Limb (tissue), 2 donors: Measurements from ENCODE around the gene TBC1D22A.

Experiments
- DNase-seq, 2 donors: peaks; one replicate each; pipeline ENCODE4 v3.0.0-alpha.2; 2016; ENCODE audit errors: extremely low spot score in 2 of 2

TBC1D22A gene

DNA sequence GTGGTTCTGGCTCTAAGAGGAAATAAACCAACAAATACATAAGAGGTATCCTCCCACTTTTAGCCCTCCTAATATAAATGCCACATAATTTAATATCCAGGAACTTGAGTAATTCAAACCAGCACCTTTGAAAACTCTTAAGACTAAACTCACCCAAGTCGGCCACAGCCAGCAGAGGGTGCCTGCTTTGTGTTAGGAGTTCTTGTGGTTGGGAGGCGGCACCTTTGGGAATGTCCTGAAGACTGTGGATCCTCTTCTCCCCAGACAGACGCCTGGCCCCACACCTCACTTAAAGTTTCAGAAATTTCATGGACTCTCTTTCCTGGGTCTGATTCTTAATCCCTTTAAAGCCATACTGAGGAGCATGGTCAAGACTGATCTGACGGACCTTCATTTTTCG lies 169.0 kb downstream of the TBC1D22A start:
- no peak for DNase-seq

DNA sequence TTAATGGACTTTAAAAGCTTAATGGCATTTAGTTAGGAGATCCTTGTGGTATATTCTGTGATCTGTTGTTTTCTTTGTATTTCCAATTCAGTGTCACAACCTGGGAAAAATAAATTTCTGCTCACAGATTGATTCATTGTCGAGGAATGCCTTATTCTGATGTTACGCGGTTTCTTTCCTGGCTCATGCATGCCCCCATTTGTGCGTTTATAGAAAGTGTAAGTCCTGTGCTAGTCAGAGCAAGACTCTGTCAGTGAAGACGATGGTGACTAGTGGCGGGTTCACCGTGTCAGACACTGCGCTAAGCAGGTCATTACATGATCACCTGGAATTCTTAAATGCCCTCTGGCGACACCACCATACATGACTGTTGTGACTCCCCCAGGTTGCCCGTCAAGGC lies 169.4 kb downstream of the TBC1D22A start:
- no peak for DNase-seq

DNA sequence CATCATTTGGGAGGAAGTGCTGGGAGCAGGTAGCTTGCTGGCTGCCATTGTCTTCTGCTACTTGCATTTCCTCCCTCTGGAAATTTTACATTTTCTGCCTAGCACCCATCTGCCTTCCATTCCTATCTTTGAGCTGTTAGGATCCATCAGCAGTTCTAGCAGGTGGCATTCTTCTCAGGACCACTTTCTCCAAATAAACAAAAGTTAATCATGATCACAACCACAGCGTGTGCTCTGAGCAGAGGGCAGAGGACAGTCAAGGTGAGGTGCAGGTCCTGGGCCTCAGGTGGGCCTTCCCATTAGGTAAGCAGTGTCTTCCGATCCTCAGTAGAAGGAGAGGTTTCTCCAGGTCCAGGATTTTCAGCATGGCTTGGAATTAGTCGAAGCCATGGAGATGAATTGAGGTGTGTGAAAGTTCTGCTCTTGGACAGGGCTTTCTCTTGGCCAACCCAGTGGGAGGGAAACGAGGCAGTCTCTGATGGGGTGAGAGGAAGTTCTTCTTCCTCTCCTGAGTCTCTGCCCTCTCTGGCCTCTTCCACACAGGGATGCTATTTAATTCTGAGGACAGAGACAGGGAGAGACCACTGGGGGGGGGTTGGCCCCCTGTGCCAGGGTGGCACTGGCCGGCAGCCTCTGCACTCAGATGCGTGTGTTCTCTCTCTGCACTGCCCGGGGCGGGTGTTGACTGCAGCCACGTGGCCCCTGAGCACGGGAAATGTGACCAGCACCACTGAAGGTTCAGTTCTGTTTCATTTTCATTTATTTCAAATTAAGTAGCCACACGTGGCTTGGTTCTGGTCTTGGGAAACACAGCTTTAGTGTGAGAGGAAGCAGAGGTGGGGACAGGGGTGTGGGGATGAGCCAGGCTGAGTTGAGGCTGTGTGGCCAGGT lies 170.8 kb downstream of the TBC1D22A start:
- DNase-seq = no peak

DNA sequence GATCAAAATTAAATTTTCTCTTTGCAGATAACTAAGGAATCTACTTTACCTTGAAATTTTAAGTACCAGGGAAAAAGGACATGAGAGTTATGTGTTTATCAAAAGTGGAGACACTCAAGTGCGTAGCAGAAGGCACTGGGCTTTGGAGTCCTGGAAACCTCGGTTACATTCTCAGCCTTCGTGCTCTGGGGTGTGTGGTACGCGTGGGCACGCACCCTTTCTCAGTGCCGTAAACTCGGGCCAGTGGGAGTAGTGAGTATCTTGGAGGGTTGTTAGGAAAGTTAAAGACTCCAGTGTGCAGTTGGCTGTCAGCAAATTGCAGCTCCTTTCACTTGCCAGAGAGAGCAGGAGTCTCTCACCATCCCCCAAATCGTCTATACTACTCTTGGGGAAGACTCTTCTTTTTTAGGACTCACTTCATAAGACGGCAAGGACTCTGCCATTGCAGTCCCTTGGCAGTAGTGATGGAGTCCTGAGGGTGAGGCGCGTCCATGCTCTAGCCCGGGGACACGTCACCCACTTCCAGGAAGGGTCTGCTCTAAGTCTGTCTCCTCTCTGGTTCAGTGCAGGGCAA lies 171.8 kb downstream of the TBC1D22A start:
- DNase-seq = no peak

DNA sequence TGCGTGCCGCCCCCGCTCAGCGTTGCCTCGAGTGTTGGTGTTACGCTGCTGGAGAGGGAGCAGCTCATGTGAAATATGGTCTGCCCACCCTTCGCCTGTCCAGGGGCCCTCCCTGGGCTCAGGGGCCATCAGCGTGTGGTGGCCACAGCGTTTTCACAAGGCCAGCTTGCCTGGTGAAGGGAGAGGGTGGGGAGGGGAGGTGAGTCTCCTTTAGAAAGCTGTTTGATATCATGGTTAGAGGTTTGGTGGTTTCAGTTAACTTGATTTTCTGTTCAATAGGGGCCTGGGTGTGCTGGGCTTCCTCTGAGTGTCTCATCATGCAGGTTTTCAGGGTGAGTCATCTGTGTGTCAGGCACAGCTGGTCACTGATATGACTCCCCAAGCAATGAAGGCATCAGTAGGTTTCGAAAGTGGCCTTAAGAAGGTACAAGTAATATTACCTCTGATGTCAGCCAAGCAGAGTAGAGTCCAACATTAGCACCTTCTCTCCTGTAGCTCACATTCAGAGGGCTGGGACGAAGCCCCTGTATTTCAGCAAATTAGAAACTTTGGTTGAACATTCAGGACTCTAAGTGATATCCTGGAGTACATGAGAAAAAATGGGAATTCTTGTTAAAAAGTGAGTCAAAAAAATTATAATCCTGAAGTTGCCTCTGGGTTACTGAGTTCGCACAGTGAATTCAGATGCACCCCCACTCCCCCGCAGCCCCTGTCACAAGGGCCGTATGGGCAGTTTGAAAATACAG lies 172.5 kb downstream of the TBC1D22A start:
- DNase-seq = no peak

DNA sequence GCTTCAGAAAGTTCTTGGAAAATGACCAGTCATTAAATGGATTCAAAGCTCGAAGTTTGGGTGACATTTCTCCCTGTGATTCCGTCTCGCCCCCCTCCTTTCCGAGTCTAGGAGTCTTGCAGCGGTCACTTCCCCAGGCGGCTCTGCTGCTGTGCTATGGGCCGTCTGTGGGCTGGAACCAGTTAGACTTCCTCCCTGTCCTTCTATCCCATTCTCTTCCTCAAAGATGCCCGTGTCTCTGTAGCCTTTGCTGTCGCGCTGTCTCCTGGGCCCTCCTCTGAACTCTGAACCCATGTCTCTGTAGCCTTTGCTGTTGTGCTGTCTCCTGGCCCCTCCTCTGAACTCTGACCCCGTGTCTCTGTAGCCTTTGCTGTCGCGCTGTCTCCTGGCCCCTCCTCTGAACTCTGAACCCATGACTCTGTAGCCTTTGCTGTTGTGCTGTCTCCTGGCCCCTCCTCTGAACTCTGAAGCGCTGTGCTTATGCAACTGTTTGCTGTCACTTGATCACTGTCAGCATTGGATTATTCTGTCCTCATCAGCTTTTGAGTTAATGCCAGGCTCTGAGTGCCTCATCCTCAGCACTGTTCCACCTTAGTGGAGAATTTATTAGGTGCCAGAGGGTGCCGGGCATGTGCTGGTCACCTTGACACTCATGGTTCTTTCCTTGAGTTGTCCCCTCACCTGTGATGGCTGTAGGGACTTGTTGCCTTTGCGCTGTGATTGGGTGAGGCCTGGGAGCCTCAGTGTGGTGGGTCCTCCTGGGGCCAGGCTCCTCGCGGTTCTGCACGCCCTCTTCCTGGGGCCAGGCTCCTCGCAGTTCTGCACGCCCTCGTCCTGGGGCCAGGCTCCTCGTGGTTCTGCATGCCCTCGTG lies 173.3 kb downstream of the TBC1D22A start:
- no peak for DNase-seq

DNA sequence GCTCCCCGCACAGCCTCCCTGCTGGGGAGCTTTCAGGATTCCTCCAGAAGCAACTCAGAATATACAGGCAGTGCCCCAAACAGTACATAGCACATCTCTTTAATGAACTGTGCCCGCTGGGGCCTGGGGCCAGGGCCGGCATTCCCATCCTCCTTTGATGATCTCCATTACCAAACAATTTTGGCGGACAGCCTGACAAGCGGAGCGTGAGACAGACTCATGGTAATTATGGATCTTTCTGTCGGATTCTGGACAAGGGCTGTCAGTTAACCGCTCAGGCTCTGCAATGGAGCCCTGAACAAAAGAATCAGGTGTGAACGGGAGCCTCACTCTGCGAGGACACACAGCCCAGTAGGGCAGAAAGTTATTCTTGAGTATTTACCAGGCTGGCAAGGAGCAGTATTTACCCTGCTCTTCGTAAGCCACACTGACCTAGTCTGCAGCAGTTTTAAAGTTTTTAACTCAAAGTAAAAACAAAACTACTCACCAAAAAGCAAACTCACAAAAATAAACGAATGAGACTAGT lies 174.0 kb downstream of the TBC1D22A start:
- no peak for DNase-seq

DNA sequence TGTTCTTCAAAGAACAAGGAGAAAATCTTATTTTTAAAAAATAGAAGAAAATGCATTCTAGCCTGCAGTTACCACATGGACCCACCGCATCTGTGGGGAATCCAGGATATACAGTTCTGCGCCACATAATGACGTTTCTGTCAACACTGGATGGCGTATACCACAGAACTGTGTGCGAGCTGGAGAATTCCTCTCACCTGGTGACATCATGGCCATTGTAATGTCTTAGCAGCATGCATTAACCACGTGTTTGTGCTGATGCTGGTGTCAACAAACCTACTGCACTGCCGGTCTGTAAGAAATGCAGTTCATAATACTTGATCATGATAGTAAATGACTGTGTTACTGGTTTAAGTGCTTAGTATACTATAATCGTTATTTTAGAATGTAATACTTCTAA lies 174.7 kb downstream of the TBC1D22A start:
- no peak for DNase-seq

DNA sequence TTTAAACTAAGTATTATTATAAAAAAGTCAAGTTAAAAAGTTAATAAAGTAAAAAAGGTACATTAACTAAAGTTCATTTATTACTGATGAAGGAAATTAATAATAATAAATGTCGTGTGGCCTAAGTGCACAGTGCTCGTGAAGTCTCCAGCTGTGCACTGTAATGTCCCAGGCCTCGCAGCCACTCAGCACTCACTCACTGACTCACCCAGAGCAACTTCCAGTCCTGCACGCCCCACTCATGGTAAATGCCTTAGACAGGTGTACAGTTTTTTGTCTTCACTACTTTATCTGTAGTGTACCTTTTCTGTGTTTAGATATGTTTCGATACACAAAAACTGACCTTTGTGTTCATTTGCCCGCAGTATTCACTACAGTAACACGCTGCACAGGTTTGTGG lies 175.5 kb downstream of the TBC1D22A start:
- DNase-seq = no peak

DNA sequence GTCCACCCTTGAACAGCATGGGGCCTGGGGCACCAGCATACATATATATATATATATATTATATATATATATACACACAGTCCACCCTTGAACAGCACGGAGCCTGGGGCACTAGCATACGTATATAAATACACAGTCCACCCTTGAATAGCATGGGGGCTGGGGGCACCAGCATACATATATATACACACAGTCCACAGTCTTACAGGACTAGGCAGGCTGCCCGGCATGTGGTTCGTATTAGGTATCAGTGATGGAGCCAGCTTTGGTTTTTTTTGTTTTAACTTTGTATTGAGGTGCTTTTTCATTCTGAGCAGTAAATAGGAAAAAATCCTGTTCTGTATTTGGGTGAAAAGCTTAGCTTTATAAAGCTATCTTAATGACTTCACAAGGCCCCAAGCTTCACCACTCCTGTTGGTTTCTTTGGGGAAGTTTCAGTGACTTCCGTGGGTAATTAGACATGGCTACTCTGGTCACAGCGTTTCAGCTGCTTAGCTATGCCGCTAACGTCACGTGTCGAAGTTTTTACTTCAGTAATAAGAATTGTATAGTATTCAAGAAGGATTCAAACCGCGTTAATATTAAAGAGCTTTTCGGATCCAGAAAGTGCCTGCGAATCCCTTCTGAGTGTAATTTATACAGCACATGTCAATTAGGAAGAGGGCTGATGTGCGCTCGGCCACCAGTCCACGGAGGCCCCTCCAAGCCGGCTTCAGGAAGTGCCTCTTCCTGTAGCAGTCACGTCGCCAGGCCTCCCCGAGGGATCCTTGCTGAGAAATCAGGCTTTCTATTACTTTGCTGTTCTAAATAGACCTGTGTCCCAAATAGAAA lies 179.7 kb downstream of the TBC1D22A start:
- DNase-seq = peak; percentile 69 to 78

DNA sequence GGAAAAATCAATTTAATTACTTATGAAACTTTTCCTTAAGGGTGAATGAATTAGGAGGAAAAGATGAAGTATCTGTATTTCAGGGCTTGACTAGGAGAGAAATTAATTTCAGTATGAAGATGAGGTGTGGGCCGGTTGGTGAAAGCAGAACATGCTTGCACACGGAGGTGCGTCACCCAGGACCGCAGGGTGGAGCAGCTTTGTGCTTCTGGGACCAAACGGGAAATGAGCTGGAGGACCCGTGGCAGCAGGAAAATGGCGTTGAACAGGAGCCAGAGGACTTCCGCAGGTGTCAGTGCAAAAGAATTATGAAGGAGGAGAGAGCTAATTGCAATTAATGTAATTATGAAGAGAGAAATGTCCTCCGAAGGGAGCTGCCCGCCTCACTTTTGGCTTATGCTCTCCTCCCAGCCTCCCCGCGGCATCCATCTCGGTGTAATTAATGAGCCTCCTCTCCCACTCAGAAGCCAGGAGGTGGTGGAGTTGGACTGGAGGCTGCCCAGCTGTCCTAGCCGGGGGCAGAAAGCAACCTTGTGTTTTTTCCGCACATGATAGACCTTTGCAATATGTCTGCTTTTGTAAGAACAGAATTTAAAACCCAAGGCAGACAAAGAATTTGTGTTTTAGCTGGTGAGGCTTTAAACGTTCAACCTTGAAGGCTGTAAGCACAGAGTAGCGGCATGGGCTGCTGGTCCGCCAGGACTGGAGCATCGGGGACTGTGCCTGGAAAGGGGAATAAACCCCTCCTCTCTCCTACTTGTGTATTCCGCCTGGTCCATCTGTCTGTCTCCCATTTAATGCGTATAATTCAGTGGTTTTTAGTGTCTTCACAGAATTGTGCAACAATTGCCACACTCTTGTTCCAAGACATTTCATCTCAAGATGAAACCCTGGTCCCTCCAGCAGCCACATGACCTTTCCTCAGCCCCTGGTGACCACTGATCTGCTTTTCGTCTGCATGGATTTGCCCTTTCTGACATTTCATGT lies 180.6 kb downstream of the TBC1D22A start:
- no peak for DNase-seq

DNA sequence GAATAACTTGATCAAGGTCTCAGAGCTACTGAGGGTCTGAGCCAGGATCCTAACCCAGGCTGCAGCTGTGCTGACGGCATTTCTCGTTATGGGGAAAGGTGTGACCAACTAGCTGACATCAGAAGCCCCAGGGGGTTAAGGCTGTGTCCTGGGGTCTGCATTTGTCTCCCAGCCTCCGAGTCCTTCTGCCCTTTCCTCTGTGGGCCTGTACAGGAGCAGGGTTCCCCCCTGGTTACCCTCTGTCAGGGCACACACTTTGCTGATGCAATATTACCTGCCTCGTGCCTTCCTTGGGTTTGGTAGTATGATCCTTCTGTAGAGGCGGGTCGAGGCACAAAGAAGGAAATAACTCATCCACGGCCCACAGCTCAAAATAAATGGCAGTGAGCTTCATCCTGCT lies 183.0 kb downstream of the TBC1D22A start:
- DNase-seq = no peak

DNA sequence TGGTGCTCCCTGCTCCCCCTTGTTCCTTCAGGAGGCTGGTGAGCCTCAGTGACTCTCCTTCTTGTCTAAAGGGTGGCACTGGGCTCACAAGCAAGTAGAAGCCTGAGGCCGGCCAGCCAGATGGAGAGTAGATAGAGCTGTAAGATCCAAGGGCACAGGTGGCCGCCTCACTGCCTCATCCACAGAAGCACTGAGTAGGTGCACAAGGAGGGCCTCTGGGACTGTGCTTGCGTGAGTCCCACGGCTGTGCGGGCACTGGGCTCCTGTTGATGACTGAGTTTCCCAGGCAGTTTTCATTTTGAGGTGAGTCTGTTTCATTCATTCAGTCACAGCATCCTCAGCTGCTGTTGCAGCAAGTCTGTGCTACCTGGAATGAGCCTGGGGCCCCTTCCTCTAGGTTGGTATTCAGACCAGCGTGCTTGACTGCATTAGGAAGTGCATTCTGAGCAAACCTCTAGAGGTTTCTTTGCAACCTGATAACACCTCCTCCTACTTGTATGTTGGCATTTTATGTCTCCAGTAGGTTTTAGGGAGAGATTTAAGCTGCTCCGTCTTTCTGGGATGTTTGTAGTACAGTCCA lies 184.0 kb downstream of the TBC1D22A start:
- no peak for DNase-seq

DNA sequence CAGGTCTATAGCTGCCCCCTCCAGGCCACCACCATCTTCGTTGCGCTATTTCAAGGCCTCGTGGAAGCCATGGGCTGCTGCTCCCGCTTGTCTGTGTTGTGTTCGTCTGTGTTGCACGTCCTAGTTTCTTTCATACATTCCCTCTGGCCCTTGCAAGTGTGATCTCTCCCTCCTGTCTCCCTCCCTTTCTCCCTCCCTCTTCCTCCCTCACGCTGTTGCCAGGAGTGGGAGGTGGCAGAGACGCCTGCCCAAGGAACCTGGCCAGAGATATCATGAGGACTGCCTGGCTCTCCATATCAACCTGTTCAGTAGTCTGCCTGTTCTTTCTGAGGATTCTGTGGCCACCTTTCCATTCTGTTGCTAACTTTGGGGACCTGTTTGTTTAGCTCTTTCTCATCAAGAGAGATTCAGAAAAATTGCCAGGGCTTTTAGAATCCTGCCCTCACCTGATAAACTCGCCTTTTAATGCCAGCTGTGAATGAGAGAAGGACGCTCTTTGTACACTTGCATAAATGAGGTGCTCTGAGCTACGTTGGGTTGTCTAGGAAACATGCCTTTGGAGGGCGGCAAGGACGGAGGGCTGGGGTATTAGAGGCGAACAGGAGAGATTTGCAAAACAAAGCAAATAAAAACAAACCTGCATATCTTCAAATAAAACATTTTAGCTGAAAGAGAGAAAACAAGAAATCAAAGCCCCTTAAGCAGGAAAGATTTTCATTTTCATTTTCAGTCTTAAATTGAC lies 185.2 kb downstream of the TBC1D22A start:
- DNase-seq = no peak

DNA sequence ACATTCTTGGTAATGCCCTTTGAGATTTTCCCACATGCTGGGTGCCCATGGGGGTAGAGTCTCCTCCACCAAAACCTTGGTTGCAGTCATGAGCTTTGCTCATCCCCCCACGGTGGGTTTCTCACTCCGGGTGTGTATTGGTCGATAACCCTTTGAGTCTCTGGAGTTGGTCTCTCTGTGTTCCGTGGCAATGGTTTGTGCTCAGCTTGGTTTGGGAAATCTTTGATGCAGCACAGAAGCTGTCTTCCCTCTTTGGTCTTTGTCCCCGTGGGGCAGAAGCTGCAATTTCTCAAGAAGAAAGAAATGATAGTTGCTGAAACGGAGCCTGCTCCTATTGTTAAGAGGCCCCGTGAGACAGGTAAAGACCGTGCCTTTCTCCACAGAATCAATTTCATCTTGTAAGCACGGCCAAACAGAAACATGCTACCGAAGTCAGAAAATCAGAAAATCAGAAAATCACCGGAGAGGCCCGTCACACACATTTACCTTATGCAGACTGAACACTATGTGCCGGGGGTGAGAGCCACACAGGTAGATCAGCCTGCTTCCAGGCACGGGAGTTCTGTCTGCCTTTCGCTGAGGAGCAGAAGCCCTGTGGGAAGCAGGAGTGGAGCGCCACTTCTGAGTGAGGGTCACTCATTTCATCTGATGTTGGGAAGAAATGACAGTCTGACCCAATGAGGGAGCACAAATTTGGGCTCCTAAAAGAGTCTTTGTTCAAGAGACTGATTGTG lies 186.1 kb downstream of the TBC1D22A start:
- no peak for DNase-seq

DNA sequence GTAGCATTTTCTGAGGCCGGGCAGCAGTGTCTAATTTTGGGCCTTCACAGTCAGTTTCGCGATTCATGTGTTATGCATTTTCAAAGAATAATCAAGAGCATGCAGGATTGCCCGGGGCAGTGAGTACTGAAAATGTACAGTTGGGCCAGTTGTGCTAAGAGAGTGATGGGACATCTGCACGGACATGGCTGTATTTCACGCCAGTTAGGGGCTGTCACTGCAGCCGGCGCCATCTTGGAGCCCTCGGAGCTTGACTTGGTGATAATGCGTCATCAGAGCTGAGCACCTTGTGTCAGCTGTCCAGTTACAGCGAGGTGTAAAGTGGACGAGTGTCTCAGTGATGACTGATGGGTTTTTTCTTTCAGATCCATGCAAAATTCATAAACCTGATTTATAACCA lies 188.9 kb downstream of the TBC1D22A start:
- no peak for DNase-seq

DNA sequence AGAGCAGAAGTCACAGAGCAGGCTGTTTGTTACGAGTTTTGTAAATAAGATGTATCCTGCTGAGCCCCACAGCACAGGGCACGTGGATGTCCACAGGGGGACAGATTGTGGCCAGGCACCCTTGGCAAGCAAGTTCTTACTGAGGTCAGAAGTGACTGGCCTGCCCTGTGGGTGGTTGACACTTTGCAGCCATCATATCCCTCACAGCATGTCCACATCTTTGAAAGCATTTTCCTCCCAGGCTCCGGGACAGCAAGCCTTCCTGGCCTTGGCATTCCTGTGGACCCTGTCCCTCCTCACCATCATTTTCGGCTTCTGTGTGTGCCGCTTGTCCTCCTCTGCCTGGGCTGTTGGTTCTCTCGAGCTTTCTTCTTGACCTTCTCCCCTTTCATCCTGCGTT lies 189.5 kb downstream of the TBC1D22A start:
- no peak for DNase-seq
